ENCODE data around the gene DZIP1. TPM values are rescaled to one million over a fixed set of nuclear protein-coding genes. Genes with fewer than 3 reads are reported as not detected.
A peak's percentile ranks its signal among the peaks of the same experiment; 100 is the strongest.

The DZIP1 gene
- total RNA-seq, 1 experiment from 2014 or later, result 31.0 TPM

- TF ChIP-seq, protein P1, sequence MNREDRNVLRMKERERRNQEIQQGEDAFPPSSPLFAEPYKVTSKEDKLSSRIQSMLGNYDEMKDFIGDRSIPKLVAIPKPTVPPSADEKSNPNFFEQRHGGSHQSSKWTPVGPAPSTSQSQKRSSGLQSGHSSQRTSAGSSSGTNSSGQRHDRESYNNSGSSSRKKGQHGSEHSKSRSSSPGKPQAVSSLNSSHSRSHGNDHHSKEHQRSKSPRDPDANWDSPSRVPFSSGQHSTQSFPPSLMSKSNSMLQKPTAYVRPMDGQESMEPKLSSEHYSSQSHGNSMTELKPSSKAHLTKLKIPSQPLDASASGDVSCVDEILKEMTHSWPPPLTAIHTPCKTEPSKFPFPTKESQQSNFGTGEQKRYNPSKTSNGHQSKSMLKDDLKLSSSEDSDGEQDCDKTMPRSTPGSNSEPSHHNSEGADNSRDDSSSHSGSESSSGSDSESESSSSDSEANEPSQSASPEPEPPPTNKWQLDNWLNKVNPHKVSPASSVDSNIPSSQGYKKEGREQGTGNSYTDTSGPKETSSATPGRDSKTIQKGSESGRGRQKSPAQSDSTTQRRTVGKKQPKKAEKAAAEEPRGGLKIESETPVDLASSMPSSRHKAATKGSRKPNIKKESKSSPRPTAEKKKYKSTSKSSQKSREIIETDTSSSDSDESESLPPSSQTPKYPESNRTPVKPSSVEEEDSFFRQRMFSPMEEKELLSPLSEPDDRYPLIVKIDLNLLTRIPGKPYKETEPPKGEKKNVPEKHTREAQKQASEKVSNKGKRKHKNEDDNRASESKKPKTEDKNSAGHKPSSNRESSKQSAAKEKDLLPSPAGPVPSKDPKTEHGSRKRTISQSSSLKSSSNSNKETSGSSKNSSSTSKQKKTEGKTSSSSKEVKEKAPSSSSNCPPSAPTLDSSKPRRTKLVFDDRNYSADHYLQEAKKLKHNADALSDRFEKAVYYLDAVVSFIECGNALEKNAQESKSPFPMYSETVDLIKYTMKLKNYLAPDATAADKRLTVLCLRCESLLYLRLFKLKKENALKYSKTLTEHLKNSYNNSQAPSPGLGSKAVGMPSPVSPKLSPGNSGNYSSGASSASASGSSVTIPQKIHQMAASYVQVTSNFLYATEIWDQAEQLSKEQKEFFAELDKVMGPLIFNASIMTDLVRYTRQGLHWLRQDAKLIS (CRISPR knock-in tag; IDR thresholded peaks at IDR 0.05; ENCODE audit: borderline replicate concordance), result no peak
- TF ChIP-seq, protein P2, sequence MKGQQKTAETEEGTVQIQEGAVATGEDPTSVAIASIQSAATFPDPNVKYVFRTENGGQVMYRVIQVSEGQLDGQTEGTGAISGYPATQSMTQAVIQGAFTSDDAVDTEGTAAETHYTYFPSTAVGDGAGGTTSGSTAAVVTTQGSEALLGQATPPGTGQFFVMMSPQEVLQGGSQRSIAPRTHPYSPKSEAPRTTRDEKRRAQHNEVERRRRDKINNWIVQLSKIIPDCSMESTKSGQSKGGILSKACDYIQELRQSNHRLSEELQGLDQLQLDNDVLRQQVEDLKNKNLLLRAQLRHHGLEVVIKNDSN (CRISPR knock-in tag; IDR thresholded peaks at IDR 0.05), result no peak
- TF ChIP-seq ZNF532 (CRISPR knock-in tag; IDR thresholded peaks at IDR 0.05; ENCODE audit: borderline replicate concordance) (no peak), ZNF512 (CRISPR knock-in tag; IDR thresholded peaks at IDR 0.05; ENCODE audit: borderline replicate concordance) (no peak), ZNF425 (CRISPR knock-in tag; conservative IDR thresholded peaks at IDR 0.05) (no peak), MXD4 (CRISPR knock-in tag; IDR thresholded peaks at IDR 0.05; ENCODE audit: borderline replicate concordance) (no peak), TEAD4 (CRISPR knock-in tag; IDR thresholded peaks at IDR 0.05) (no peak), NFE2L1 (CRISPR knock-in tag; IDR thresholded peaks at IDR 0.05) (no peak)
- TF ChIP-seq, protein P3, sequence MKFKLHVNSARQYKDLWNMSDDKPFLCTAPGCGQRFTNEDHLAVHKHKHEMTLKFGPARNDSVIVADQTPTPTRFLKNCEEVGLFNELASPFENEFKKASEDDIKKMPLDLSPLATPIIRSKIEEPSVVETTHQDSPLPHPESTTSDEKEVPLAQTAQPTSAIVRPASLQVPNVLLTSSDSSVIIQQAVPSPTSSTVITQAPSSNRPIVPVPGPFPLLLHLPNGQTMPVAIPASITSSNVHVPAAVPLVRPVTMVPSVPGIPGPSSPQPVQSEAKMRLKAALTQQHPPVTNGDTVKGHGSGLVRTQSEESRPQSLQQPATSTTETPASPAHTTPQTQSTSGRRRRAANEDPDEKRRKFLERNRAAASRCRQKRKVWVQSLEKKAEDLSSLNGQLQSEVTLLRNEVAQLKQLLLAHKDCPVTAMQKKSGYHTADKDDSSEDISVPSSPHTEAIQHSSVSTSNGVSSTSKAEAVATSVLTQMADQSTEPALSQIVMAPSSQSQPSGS (CRISPR knock-in tag; IDR thresholded peaks at IDR 0.05; ENCODE audit: borderline replicate concordance, low read depth), result no peak
These were observed 2.8 kb upstream of the DZIP1 start (continued) for GRCh38 chr13:95647321-95647720.

- H3K36me3 Mint-ChIP-seq, result peaks cover 14% of the 10 kb centered on the region; the same call in 1 of the 2 replicates
- TF ChIP-seq, protein P4, sequence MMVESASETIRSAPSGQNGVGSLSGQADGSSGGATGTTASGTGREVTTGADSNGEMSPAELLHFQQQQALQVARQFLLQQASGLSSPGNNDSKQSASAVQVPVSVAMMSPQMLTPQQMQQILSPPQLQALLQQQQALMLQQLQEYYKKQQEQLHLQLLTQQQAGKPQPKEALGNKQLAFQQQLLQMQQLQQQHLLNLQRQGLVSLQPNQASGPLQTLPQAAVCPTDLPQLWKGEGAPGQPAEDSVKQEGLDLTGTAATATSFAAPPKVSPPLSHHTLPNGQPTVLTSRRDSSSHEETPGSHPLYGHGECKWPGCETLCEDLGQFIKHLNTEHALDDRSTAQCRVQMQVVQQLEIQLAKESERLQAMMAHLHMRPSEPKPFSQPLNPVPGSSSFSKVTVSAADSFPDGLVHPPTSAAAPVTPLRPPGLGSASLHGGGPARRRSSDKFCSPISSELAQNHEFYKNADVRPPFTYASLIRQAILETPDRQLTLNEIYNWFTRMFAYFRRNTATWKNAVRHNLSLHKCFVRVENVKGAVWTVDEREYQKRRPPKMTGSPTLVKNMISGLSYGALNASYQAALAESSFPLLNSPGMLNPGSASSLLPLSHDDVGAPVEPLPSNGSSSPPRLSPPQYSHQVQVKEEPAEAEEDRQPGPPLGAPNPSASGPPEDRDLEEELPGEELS (CRISPR knock-in tag; IDR thresholded peaks at IDR 0.05), result peak; percentile 19; the same call in 1 of the 2 replicates
- TF ChIP-seq ZNF423 (CRISPR knock-in tag; IDR thresholded peaks at IDR 0.05) (peak; percentile 48), ELF4 (CRISPR knock-in tag; IDR thresholded peaks at IDR 0.05; ENCODE audit: low read depth) (0 out of 2 replicates have a peak, but pooled peaks have one; percentile 54), ATF1 (CRISPR knock-in tag; IDR thresholded peaks at IDR 0.05) (no peak), FOXK1 (CRISPR knock-in tag; IDR thresholded peaks at IDR 0.05) (no peak)
- TF ChIP-seq, protein P5, sequence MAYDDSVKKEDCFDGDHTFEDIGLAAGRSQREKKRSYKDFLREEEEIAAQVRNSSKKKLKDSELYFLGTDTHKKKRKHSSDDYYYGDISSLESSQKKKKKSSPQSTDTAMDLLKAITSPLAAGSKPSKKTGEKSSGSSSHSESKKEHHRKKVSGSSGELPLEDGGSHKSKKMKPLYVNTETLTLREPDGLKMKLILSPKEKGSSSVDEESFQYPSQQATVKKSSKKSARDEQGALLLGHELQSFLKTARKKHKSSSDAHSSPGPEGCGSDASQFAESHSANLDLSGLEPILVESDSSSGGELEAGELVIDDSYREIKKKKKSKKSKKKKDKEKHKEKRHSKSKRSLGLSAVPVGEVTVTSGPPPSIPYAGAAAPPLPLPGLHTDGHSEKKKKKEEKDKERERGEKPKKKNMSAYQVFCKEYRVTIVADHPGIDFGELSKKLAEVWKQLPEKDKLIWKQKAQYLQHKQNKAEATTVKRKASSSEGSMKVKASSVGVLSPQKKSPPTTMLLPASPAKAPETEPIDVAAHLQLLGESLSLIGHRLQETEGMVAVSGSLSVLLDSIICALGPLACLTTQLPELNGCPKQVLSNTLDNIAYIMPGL (CRISPR knock-in tag; IDR thresholded peaks at IDR 0.05), result peak; percentile 88; the same call in 1 of the 2 replicates
These were observed 439 bp downstream of the DZIP1 start for GRCh38 chr13:95643936-95644598.

More at GRCh38 chr13:95643936-95644598, 439 bp downstream of the DZIP1 start:
- DNase-seq (ENCODE audit: low spot score) (peak; percentile 56), ATAC-seq (peak; percentile 13)
- Mint-ChIP-seq H3K9me3 (peaks cover 7% of the 10 kb centered on the region; the same call in 1 of the 2 replicates), H3K27me3 (ENCODE audit: low read depth) (peaks cover 9% of the 10 kb centered on the region), H3K4me3 (peak overlapping the region; percentile 89), H3K27ac (no peak overlapping the region), H3K4me1 (peaks cover 19% of the 10 kb centered on the region)
- ChIA-PET POLR2A (interaction anchor here (0.8 to 2.9 kb wide), 4 partner anchors 14 to 33 kb away, joined by 3 to 17 read pairs (median 4); partner anchors contain the start of gene DNAJC3), CTCF (interaction anchor here (1.0 to 3.6 kb wide), 6 partner anchors 17 to 190 kb away, joined by 3 to 30 read pairs (median 8); partner anchors contain the start of genes CLDN10 and DNAJC3)
